CD4-positive, alpha-beta T cell treated with Interleukin-6 for 4 hours (primary cell): ENCODE data around the gene FARS2.
"Not testable (repeated sequence)": the region's sequence is repeated elsewhere in the genome, so short reads cannot be mapped to it uniquely, and the experiment has no call there.

ENCODE experiments used
- DNase-seq: peaks from one replicate; pipeline ENCODE4 v3.0.0-alpha.2; 2020; ENCODE audit warnings: mixed read lengths

Gene FARS2

DNA sequence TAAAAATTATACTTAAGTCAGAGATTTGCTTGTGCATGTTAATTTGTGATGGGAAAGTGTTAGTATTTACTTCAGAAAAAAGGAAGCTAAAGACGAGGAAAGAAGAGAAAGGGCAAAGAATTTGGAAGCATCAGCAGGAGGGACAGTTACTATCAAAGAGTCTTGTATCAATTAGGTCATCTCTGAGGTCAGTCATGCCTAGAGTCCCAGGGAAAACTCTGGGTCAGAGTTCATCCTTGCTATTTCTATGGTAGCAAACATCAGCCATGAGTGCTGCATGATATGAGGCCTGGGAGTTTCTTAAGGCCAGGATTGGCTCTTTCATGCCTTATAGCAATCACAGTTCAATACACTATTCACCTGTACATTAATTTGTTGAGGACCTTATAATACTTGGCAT lies 292.9 kb downstream of the FARS2 start:
- DNase-seq: no peak

DNA sequence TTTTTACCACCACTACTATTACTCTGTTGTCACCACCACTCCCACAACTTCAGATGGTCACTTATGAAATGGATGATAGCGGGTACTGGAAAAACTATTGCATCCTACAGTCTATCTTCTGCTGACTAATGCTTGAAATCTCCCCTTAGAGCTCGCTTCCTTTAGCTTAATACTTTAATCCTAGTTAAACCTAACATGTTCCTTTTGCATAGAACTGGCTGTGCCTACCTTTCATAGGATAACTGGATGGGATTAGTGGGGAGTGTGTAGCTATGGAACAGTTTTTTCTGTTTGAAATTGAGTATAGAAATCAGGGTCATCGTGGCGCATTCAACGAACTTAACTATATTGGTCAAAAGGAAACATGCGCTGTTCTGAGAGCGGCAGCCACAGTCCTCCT lies 294.7 kb downstream of the FARS2 start:
- DNase-seq: no peak

DNA sequence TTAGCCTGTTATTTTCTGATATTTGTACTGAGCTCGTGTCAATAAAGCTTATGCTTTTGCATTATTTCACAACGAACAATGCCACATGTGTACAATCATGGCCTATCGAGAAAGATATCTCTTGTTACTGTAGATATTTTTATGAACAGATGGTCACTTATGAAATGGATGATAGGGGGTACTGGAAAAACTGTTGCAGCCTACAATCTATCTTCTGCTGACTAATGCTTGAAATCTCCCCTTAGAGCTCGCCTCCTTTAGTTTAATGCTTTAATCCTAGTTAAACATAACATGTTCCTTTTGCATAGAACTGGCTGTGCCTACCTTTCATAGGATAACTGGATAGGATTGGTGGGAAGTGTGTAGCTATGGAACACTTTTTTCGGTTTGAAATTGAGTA lies 296.2 kb downstream of the FARS2 start:
- DNase-seq: no peak

DNA sequence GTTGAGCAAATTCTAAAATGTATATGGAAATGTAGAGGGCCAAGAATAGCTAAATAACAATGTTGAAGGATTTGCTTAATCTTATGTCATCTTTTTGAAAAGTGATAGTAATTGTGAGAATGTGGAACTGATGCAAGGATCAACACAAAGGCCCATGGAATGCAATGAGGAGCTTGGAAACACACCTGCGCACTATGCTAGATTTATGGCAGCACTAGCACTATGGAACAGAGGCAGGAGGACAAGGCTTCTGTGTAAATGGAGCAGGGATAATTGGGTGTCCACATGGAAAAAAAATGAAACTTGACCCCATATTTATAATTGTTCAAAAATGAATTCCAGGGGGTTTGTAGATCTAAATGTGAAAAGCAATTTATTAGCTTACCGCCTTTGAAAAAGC lies 298.3 kb downstream of the FARS2 start:
- DNase-seq: no peak

DNA sequence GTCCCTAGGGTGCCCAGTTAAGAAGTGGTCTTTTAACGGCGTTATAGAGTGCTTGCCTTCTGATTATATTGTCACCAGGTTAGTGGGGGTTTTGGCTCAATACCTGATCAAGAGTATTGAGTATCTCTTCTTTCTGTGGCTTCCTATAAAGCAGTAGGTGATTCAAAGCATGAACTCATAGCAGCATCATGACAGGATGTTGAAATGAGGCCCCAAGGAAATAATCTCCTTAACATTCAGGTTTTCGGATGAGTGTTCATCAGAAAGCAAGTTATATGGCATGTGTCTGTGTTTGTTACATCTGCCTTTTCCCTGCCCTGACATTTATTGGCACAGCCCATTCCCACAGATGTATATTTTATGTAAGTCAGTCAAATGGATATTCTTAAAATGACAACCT lies 301.0 kb downstream of the FARS2 start:
- no peak for DNase-seq

DNA sequence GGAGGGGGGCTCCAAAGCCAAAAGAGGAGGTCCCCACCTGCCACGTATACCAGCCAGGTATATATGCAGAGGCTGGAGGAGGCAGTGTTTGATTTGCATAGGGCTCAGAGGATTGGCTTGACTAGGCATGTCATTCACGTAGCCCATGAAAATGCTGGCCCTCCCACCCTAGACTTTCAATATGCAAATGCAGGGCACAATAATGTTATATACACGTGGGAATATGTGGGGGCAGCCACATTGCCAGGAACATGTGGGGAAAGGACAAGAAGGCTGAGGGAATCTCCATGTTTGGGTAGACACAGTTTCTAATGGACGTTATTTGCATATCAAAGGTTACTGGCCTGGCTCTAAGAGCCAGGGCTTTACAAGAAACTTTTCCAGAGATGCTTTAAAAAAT lies 301.8 kb downstream of the FARS2 start:
- DNase-seq: no peak

DNA sequence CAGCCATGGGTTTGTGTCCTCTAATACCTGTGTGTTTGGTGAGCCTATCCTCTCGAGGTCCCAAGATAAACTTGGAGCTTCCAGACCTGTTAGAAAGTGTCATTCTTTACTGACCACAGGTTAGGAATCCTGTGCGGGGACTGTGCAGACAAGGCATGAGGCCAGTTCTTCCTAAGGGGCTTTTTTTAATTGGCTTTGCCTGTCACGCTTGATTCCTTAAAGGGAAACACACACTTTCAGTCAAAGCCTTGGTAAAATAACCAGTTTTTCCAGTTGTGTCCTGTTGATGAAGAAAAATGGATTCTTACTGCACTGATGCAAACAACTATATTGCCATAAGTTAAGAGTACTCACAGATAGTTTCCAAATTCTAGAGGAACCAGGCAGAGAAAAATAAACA lies 303.4 kb downstream of the FARS2 start:
- not testable (repeated sequence) for DNase-seq

DNA sequence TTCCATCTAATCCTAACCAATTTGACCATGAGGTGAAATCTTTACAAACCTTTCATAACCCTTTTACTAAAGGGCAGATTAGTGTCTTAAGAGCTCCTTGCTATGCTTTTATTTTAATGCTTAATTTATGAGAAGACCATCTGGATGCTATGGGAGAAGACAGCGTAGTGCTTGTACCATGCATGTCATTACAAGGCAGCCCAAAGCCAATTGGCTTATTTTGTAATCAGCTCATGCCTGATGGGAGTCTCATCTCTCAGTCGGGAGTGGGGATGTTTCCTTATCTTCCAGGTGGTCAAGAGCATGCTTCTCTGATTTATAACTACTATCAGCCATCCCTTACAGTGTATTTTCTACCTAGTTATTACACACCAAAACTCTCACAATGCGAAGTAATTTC lies 304.7 kb downstream of the FARS2 start:
- no peak for DNase-seq

DNA sequence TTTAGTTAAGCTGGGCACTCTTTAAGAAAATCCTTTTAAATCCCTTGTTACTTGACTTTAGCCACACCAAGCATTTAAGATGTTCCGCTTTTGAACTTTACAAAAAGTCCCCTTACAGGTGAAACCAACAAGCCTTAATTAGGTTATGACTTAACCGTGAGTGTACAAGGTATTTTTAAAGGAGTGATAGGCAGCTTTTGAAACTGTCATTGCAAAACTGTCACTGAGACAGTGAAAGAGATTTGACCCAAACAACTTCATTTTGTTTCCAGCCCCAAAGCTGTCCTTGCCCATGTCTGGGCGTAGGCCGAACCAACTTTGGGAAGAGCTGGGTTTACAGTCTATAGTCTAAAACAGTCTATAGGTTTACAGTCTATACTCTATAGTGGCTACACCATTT lies 305.4 kb downstream of the FARS2 start:
- DNase-seq: no peak

DNA sequence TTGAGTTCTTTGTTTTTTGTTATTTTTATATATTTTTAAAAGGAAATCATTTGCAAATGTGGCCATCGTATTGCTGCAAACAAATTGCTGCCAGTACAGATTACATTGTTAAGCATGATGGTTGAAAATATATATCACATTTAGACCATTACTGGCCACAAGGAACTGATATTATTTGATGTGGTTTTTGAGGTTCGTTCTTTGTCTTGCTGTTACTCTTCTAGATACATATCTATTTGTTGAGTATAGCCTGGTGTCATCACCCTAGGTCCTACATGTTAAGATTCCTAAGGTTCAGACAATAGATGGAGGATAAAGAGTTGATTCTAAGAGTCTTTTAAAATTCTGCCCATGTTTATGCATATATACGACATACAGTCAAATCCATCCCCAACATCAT lies 306.0 kb downstream of the FARS2 start:
- DNase-seq: no peak

DNA sequence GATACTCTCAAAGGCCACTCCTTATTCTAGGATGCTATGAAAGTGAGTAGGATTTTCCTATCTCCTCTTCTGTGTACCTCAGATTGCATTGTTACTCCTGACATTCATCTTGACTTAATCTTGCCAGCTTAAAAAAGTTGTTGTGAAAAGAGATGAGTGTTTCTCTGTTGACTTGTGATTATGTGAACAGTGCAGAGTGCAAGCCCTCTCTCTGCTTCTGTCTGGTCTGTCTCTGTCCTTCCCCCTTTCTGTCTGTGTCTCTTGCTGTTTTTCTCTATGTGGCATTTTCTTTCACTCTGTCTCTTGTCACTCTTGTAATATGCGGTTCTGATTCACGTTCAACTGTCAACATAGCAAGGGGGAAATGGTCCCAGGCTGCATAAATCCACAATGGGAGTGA lies 306.6 kb downstream of the FARS2 start:
- DNase-seq: no peak

DNA sequence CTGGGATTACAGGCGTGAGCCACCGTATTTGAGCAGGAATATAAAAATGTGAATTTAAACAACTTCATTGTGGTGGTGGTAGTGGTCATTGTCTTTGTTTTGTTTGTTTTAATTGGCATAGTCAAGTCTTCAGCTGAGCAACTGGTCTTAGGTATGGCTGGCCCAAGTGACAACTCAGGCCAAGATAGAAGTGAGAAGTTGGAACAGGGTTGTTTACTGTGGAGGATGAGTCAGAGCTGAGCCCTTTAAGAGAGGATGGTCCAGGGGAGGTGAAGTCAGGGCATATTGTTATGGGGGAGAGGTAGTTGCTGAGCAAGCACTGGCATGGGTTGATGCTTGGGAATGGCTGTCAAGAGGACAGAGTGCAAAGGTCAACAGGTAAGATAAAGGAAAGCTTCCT lies 308.2 kb downstream of the FARS2 start:
- no peak for DNase-seq

DNA sequence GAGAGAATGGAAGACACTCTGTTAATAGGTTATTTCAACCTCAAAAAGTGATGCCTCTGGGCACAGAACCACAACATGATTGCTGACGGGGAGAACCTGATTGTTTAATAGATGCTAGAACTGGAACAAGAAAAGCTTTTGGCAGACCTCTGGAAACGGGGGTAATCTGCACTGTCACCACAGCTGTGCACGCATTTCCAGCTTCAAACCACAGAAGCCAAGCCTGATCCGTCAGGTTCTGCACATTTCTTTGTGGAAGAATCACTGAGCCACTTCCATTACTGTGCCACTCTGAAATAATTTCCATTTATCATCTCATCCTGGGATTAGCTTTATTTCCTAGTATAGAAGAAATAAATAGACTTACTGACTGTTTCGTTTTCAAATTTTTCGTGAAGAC lies 309.3 kb downstream of the FARS2 start:
- no peak for DNase-seq

DNA sequence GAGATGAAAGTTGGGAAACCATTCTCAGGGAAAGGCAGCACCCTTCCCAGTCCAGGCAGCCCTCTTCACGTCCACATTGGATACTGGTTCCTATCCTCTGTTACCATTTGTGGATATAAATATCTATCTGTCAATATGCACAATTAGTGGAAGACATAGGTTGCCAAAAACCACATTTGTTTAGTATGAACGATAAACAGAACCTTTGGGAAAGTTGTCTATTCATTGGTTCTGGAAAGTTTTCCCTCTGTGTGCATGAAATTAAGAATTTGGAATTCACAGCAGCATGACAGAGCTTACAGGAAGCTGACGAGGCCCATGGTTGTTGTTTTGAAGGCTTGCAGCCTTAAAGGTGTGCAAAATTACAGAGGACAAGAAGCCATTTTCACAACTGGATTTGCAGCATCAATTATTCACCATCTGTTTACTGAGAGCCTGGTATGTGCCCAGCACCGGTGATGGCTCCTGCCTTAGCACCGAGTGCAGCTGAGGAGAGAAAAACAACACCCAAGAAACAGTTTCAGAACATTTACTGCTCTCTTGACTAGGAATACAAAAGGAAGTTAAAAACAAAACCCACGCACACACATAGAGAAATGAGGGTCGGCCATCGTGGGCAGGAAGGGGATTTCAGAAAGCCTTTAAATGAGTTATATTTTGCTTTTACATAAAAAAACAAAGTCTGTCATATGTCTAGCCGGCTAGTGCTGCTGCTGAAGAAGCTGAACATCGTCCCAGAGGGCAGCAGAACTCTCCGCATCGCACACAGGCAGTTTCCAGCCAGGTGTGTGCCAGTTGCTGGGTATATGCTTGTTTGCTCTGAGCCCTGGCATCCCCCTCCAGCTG lies 319.6 kb downstream of the FARS2 start:
- DNase-seq: peak; percentile 18

DNA sequence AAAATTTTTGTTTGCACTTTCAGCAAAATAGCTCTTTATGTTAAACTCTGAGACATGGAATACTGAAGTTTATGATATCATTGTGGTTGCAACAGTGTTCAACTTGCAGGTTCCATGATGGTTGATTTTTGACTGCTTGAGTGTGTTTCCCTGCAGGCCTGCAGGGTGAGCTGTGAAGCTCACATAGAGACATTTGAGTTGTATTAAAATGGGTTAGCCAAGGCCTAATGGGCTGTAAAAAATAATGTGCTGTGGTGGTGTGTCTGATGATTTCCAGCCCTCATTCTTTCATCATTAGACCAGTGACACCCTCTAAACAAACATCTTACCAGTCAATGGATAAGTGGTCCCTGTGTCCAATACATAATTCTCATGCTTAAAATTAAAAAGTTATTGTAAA lies 321.4 kb downstream of the FARS2 start:
- DNase-seq: no peak

DNA sequence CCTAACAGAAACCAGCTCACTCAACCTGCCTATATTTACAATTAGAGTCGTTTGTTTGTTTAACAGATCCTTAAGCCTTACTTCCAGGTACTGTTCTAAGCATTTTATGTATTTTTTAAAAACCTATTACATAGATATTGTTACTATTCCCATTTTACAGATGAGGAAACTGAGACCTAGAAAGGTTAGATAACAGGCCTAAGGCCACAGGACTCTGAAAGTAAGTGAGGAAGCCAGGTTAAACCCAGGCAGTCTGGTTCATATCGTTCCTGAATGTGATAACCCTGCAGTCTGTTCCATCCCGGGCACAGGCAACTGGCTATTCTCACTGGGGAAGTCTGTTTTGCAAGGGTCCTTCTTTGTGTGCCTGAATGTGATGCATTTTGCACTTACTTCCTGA lies 322.2 kb downstream of the FARS2 start:
- no peak for DNase-seq

DNA sequence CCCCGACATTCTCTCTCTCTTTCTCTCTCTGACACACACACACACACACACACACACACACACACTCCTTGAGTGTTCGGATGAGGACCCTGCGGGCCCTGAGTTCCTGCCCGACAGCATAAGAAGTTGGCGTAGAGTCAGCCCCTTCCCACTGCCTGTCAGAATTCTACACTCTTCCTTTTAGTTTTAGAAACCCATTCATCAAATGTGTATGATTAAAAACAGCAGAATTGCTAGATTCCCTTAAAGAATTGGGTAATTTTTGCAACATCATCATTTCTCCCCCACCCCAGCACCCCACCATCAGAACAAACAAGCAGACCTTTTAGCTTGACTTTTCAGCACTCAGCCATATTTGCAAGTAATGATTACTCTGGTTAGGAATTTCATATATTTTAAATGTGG lies 322.8 kb downstream of the FARS2 start:
- DNase-seq: no peak

DNA sequence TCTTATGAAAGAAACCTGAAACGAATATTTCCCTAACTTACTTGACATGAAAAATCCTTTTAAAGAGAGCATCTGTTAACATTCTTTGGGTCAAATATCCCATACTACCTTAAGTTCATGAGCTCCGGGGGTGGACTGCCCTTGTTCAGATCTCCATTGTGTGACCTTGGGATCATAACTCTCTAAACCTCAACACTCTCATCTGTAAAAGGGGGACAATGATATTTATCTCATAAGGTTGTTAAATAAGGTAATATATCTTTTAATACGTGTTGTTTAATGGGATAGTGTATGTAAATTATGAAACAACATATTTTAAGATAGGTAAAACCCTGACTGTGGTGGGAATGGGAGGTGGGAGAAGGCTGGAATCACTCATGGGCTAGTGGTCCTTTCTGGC lies 326.3 kb downstream of the FARS2 start:
- DNase-seq: no peak

DNA sequence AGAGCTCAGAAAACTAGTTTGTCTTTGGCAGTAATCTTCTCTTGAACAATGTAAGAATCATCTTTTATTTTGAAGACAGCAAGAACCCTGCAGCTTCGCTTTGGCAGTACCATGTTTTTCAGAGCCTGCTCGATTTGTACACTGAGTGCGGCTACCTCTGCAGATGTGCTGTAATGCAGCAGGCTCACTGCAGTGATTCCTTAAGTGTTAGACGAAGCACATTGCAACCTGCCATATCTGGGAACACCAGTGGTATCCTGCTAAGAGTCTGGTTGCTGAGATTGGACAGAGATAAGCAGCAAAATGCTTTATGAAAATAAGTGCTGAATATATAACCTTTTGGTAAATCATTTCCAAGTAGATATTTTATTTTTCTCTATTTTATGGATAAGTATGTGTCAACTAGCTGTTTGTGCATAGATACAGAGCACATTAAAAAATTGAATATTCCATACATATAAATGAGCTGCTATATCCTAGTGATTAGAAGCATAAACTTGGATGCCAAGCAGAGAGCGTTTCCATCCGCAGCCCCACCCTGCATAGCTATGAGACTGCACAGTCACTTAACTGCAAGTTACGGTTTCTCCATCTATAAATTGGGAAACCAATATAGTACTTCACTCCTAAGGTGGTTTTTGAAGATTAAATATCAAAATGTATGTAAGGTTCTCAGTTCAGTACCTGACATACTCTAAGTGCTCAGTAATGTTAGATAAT lies 328.3 kb downstream of the FARS2 start:
- DNase-seq: no peak

DNA sequence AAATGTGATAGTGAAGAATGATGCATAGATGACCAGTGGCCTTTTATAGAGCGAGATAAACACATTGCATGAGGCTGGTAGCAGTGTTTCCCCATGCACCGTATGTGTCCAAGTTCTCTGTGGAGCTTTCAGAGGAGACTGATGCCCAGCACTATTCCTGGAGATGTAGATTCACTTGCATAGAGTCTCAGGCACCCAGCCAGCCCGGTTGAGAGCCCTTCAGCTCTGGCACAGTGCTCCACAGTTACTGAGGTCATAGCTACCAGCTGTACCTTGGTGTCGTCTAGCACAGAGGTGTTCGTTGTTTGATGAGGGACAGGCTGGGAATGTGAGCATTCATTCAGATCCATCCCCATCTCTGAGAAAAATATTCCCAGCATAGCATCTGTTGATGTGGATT lies 328.9 kb downstream of the FARS2 start:
- DNase-seq: no peak

DNA sequence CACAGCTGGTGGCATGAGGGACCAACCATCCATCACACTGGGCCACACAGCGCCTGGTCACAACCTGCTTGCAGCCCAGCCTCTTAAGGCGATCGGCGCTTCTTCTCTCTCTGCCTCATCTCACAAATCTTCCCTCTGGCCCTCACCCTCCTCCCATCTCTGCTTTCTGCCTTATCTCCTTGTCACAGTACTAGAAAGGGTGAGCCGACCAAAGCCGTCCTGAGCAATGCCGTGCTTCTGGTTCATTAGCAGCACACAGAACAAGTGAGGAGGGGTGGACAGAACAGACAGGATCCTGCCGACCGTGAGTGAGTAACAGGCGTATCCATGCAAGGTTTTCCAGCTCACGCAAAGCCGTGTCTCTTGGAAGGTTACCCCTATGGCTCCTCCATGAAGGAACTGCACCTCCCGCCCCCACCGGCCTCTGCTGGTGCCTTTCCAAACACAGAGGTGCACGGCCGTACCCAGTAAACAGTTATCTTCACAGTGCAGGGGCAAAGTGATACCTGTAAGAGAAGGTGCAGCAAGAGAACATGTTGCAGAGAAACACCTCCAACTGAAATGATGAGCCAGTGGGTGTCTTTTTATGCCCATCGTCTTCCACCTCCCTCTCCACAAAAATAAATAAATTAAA lies 331.7 kb downstream of the FARS2 start:
- DNase-seq: no peak

DNA sequence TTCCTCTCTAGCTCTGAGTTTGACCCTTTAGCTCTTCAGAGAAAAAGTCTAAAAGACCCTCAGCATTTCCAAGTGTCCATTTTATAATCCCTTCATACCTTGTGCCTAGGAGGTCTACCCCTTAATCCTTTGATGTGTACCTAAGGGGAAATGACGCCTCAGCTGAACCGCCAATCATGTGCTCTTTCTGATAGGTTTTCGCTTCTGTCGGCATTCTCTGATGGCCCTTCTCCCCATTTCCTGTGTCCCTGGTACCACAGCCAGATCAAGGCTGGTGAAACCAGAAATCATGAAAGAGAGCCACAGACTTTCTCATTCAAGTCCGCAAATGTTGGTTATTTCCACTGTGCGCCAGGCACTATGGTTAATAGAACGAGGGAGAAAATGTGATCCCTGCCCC lies 333.9 kb downstream of the FARS2 start:
- DNase-seq: no peak

DNA sequence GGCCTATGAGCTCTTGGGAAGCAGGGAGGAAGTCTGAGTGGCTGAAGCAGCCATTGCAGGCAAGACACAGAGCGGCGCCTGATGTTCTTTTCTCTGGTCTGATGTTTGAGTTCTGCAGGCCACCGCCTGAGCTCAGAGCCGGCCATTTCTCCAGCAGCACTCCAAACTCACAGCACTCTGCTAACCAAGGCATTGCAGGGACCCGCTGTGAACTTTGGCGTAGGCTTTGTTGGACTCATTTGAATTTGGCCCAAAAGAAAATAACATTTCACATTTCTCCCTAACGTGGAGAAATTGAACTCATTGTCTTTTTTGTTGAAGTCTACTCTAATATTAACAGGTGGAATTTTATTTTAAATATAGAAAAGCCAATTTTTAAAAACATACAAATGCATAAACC lies 336.1 kb downstream of the FARS2 start:
- no peak for DNase-seq

DNA sequence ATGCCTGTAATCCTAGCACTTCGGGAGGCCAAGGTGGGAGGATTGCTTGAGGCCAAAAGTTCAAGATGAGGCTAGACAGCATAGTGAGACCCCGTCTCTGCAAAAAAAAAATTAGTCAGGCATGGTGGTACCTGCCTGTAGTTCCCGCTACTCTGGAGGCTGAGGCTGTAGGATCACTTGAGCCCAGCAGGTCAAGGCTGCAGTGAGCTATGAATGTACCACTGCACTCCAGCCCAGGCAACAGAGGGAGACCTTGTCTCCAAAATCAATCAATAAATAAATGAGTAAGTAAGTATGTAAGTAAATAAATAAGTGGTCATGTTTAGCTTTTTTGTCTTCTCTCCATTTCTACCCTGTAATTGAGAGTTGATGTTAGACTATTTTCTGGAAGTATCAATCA lies 336.8 kb downstream of the FARS2 start:
- DNase-seq: no peak
